Dermis blood vessel endothelial cell (primary cell): ENCODE data around the gene UNG. TPM values are rescaled to one million over a fixed set of nuclear protein-coding genes. Genes with fewer than 3 reads are reported as not detected.
"Not testable (repeated sequence)": the region's sequence is repeated elsewhere in the genome, so short reads cannot be mapped to it uniquely, and the experiment has no call there.

Experiments used
- DNase-seq: peaks from one replicate; pipeline ENCODE4 v3.0.0; 2010
- total RNA-seq: library from RNA; depleted of rRNA; stranded (reverse); fragments of >200 nt; gene quantifications from 2 replicates; pipeline ENCODE4 v1.2.3, GENCODE V29; 2014

Gene UNG
- 29.1 and 33.5 TPM in 2 replicates for total RNA-seq

DNA sequence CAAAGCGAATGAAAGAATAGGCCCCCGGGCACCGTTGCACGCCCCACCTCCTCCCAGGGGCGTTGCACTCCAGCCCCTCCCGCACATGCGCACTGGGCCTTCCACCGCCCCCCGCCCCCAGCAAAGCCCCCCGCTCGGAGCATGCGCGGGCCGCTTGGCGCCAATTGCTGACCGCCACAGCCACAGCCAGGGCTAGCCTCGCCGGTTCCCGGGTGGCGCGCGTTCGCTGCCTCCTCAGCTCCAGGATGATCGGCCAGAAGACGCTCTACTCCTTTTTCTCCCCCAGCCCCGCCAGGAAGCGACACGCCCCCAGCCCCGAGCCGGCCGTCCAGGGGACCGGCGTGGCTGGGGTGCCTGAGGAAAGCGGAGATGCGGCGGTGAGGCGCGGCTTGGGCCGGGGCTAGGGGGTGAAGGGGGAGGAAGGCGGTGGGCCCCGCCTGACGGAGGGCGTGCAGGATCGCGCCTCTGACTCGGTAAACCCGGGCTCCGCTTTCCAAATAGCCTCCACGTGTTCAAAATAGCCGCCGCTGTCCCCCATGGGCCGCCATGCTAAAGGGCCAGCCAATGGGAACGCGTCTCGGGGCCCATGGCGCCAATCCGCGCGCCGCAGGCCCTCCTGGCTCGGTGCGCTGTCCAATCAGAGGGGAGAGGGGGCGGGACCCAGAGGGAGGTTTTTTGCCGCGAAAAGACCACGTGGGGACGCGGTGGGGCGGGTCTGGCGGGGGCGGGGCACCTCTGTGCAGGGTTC, at the start of gene UNG:
Gene UNG, plus strand, starts transcription at position 163 of the 748 bp plus-strand sequence. Its CDS starts 83 bp downstream, at position 246.
- DNase-seq = peak; percentile 97

DNA sequence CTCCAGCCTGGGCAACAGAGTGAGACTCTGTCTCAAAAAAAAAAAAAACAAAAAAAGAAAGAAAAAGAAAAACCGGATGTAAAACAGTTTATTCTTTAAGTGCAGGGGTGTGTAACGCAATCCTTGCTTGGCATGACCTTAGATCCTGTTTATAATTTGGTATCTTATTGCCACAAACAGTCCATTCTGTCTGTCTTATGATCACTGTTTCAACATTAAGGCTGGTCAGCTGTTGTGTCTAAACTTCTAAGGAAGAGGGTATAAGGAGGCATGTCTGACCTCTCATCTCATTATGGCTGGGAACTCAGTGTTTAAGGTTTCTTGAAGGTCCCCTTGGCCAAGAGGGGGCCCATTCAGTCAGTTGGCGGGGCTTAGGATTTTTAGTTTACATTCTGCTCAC, 48.7 kb upstream of the UNG start:
- DNase-seq = not testable (repeated sequence)

DNA sequence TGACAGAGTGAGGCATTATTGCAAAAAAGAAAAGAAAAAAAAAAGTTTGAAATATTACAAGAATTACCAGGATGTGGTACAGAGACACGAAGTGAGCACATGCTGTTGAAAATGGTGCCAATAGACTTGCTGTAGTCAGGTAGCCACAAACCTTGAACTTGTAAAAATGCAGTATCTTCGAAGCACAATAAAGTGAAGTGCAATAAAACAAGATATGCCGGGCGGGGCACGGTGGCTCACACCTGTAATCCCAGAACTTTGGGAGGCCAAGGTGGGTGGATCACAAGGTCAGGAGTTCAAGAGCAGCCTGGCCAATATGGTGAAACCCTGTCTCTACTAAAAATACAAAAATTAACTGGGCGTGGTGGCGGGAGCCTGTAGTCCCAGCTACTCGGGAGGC, 47.6 kb upstream of the UNG start:
- not testable (repeated sequence) for DNase-seq

DNA sequence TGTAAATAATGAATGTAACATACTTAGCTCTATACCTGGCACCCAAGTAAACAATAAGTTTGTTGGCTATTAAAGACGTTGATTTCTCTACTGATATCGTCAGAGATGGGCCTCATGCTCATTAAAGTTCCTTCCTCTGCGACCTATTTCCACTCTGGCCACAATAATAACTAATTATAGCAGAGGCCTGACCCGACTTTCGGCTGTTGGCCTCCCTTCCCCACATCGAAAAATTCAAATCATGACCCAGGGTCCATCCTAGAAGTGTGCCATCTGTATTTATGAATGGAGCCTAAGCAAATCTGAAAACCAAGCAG, 45.3 kb upstream of the UNG start:
- DNase-seq = no peak

DNA sequence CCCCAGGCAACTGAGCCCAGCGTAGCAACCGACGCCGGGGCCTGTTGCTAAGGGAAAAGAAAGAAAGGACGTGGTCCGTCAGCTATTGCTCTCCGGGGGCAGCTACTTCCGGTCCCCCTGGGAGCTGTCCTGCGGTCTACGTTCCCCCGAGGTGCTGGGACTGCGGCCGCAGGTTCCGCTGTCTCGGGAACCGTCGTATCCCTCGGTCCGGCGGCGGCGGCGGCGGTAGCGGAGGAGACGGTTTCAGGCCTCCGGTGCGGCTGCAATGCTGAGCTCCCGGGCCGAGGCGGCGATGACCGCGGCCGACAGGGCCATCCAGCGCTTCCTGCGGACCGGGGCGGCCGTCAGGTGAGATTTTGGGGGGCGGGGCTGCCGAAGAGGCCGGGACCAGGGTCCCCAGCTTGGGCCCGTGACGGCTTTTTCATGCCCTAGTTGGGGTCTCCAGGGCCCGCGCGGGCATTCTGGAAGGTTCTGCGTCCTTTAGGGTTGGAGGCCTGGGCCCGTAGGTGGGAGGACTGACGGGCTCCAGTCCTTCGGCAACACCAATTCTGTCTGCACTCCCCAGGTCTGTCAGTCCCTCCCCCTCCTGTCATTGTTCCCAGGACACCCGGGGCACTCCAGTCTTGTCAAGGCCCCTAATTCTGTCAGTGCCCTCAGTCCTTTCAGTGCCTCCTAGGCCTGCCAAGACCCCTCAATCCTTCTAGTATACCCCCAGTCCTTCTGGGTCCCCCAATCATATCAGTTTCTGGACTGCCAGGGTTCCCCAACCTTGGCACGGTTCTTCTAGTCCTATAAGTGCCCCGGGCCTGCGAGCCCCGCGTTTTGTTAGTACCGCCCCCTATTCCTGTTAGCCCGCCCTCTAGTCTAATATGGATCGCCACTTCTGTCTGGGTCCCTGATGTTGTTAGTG, 44.7 kb upstream of the UNG start, which contains the start of gene USP30:
Gene USP30, plus strand, starts transcription at position 163 of the 910 bp plus-strand sequence. Its CDS starts 103 bp downstream, at position 266.
- peak; percentile 93 for DNase-seq

DNA sequence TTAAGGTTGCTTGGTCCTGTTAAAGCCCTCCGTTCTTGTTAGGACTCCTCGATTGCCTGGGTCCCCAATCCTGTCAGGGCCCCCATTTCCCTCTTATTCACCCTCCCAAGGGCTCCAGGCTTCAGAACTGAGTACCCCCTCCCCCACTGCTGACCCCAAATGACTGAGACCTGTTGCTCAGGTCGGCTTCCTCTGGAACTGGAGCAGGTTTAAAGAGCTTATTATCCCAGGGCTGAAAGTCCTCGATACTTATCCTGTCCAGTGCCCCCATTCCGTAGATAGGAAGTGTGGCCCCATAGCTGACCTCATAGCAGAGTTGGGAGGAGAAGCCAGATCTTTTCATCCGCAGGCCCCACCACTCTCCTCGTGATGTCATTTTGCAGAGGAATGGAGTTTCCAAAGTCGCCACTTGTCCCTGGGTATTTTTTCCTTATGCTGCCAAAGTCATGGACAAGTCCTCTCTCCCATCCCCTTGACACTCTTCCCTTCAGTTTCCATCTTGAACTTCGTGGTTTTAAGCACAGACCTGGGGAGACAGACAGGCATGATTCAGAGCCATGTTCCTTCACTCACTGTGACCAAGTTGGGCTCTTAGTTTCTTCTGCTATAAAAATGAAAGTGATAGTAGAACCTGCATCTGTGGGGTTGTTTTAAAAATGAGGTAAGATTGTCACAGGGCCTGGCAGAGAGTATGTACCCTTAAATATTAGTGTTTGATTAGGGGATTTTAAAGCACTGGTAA, 43.8 kb upstream of the UNG start:
- peak; percentile 10 for DNase-seq

DNA sequence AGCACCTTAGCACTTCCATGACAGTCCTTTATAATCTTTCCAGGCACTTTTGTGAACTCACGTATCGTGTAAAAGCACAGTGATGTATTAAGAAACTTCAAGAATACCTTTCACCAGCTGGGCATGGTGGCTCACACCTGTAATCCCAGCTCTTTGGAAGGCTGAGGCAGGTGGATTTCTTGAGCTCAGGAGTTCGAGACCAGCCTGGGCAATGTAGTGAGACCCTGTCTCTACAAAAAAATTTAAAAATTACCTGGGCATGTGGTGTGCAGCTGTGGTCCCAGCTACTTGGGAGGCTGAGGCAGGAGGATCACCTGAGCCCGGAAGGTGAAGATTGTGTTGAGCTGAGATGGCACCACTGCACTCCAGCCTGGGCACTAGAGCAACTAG, 43.3 kb upstream of the UNG start:
- DNase-seq = not testable (repeated sequence)

DNA sequence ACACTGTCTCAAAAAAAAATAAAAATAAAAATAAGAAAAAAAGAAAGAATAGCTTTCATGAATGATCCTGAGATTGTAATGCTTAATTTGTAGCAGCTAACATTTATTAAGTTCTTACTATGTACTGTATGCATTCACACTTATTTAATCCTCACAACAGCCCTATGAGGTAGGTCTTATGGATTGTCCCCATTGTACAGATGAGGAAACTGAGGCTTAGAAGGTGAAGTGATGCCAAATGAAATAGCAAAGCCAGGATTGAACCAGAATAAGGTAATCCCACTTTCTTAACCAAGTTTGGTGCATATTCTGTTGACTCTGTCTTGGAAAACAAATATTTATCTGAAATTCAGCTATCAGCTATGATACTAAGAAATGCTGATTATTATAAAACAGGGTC, 42.9 kb upstream of the UNG start:
- DNase-seq = no peak

DNA sequence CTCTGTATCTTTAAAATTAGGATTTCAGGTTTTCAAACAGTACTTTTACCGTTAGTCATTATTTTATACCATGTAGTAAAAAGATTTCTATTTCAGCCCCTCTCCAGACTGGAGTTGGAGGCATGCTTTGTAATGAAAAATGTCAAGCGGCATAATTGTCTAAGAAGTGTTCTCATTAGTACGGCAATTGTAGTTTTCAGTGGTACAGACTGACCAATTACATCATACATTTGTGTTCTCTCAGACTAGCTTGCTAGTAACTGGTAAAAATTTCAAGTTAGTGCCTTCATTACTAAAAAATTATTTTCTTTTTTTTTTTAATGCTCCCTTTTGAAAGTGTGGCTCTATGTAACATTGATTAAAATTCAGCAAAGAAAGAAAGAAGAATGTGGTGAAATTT, 40.5 kb upstream of the UNG start:
- no peak for DNase-seq

DNA sequence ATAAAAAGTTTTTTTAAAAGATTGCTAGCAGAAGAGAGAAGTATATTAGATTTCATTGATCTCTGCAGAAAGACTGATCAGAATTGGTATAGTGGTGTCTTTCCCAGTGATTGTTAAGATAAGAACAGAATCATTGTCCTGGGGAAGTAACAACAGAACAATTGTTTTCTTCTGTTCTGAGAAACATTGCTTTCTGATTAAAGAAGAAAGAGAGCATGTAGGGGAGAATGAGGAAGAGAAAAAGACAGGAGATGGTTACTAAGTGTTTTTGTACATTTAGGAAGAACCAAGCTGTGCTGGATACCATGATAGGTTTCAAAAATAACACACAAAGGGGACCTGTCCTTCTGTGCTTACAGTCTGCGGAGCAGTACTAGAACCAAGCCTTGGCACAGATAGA, 40.0 kb upstream of the UNG start:
- DNase-seq = no peak

DNA sequence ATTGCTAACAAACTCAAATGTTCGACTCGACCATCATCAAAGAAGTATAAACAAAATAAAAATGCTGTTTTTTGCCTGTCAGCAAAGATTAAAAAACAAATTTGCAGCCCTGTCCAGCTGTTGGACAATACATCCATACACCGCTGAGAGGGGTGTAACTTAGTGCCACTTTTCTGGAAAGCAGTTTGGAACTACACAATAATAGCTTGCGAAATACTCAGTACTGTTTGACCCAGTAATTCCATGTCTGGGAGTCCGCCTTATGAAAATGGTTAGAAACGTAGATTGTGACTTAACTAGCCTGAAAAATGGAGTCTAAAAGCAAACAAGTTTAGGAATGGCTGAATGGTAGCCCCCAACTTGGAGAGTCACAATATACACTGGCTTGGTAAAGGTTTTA, 38.6 kb upstream of the UNG start:
- DNase-seq = no peak

DNA sequence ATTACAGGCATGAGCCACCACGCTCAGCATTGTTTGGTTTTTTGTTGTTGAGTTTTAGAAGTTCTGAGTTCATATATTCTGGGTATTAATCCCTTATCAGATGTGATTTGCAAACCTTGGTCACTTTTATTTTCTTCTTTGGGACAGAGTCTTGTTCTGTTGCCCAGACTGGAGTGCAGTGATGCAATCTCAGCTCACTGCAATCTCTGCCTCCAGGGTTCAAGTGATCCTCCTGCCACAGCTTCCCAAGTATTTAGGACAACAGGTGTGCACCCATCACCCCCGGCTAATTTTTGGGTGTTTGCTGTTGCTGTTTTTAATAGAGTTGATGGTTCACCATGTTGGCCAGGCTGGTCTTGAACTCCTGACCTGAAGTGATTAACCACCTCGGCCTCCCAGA, 33.3 kb upstream of the UNG start:
- no peak for DNase-seq

DNA sequence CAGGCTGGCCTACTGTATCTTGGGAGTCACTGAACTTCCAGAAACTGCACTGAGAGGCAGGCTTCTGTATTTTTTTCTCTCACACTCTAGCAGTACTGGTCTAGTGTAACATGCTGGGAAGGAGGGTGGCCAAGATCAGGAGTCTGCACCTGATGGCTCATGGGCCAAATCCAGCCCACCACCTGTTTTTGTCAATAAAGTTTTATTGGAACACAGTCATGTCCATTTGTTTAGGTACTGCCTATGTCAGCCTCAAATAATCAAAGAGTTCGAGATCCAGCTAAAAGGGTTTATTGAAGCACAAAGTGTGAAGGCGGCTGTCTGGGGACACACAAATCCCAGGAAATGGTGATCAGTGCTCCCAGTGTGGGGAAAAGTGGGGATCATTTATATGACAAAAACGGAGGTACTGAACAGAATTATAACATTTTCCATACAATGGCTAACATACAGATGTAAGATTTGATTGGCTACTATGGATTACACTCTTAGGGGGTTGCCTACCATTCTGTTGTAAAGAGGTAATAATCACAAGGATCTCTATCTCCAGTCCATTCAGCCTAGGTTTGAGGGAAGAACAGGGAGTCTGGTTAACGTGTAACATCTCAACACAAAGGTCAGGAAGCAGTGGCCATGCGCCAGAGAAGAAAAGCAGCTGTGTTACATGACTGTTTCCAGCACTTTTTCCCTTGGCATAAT, 32.1 kb upstream of the UNG start:
- no peak for DNase-seq

DNA sequence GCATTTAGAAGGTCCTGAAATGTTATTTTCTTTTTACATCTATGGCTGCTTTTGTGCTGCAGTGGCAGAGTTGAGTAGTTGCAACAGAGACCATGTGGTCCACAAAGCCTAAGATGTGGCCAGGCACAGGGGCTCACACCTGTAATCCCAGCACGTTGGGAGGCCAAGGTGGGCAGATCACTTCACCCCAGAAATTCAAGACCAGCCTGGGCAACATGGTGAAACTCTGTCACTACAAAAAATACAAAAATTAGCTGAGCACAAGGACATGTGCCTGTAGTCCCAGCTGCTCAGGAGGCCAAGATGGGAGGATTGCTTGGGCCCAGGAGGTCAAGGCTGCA, 31.6 kb upstream of the UNG start:
- no peak for DNase-seq

DNA sequence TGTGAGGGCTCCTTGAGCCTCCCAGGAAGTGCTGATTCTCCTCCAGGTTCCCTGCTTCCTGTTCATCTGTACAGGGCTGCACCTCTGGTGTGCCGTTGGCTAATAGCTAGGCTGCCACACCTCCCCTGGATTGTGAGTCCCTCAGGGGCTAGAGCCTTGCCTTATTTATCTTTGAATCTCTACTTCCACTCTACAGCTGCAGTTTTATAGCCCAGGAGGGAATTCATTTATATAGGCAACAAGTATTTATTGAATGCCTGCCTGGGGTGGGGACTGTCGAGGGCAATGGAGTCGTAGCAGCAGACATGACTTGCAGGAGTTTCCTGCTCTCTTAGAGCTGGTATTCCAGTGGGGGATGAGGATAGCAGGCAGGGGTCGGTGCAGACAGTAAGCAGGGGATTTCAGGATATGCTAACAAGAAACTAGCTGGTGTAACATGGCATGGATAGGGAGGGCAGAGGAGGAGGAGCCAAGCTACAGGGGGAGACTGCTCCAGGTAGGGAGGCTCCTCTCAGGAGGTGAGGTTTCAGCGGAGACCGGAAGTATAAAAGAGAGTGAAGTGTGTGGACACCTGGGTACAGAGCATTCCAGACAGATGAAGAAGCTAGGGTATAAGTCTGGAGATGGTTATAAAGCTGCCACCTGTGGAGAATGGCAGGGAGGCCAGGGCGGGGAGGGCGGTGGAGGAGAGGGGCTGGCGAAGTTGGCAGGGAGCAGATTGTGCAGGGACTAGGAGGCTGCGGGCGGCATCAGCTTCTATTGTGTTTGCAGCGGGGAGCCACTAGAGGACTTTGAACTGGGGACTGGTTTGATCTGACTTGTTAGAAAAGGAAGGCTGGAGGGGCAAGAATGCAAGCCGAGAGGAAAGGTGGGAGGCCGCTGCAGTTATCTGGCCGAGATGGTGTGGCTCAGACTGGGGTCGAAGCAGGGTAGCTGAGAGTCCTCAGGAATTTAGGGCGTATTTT, 27.8 kb upstream of the UNG start:
- no peak for DNase-seq

DNA sequence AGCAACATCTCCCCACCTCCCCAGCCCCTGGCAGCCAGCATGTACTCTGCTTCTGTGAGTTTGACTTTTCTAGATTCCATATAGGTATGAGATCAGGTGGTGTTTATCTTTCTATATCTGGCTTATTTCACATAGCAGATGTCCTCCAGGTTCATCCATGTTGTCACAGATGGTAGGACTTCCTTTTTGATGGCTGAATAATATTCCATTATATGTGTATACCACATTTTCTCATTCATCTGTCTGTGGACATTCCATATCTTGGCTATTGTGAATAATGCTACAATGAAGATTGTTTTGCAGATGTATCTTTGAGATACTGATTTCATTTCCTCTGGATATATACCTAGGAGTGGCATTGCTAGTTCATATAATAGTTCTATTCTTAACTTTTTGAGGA, 22.5 kb upstream of the UNG start:
- DNase-seq = no peak

DNA sequence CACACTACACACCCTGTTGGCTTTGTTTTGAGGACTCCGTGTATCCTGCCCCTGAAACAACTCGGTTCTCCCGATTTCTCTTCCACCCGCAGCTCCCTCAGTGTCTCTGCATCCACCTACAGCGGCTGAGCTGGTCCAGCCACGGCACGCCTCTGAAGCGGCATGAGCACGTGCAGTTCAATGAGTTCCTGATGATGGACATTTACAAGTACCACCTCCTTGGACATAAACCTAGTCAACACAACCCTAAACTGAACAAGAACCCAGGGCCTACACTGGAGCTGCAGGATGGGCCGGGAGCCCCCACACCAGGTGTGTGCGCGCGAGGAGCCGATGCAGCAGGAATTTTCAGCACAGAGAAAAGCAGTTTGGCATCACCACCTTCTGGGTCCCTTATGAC, 14.6 kb upstream of the UNG start:
- no peak for DNase-seq

DNA sequence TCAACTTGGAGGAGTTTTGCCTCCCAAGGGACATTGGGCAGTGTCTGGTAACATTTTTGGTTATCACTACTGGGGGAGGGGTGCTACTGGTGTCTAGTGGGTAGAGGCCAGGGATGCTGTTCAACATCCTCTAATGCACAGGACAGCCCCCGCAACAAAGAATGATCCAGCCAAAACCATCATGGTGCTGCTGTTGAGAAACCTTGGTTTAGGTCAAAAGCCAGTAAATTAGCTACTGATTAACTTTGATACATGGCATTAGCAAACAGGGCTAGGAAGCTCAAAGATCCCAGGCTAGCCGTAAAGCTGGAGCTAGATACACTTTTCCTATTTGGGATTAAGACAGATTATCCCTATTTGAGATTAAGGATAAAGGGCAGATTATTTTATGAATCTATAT, 13.0 kb upstream of the UNG start:
- DNase-seq = no peak

DNA sequence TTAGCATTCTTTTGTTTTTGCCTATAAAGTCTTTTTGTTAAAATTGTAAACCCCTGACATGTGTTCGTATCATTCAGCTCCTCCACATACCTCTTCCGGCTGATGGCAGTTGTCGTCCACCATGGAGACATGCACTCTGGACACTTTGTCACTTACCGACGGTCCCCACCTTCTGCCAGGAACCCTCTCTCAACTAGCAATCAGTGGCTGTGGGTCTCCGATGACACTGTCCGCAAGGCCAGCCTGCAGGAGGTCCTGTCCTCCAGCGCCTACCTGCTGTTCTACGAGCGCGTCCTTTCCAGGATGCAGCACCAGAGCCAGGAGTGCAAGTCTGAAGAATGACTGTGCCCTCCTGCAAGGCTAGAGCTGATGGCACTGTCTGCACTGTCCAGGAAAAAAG, 11.8 kb upstream of the UNG start:
- no peak for DNase-seq

DNA sequence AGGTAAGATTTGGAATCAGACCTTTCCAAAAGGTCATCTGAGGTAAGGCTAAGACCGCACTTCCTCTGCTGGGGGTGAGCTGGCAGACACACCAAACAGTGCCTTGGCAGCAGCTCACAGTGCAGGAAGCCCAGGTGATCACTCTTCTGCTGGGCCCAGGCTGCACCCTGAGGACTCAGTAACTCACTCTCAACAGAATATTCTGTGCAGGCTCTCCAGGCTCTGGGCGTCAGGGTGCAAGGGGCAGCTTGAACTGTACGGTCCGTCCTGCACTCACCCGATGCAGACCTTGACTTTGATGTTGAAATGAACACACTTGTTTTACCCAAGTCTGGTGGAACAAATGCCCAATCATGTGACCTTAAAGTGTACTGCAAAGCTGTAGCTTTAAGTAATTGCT, 10.1 kb upstream of the UNG start:
- no peak for DNase-seq

DNA sequence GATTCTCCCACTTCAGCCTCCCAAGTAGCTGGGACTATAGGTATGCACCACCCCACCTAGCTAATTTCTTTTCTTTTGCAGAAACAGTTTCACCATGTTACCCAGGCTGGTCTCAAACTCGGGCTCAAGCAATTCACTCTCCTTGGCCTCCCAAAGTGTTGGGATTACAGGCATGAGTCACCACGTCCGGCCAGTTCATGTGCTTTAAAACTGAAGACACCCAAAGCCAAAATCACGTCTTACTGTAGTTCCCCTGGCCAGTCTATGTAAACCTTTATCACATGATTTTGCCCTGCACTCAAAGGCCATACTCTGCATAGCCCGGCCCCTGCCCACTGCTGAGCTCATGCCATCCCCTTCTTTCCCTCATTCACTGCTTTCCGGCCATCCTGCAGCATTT, 8.6 kb upstream of the UNG start:
- DNase-seq = no peak

DNA sequence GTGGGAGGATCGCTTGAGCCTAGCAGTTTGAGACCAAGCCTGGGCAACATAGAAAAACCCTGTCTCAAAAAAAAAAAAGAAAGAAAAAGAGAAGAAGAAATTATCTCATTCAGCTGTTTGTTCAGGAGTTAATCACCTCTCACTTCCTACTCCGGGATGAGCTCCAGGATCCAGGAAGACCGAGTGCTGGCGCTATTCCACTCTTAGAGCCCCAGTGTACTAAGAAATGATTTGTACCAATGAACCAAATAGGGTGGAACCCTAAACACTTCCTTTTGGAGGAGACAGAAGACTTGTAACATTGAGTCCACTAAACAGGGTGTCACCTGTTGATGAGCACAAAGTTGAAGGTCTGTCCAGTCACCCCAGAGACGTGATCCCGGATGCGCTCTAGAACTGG, 7.7 kb upstream of the UNG start:
- peak; percentile 12 for DNase-seq
